ENCODE measurements around the gene NET1. TPM values are rescaled to one million over a fixed set of nuclear protein-coding genes. Genes with fewer than 3 reads are reported as not detected.

Gene NET1
- total RNA-seq, 1 donor from 2014 or later = 113 TPM

GRCh38 chr10:5490032-5490431 lies 77.7 kb downstream of the NET1 start:
- no peak for DNase-seq (ENCODE audit: low read depth)
- H3K36me3 ChIP-seq (ENCODE audit: control insufficient read depth, insufficient read depth, low read length) = no peaks in the 10 kb centered on the region
- H3K4me3 ChIP-seq (ENCODE audit: low read depth, low read length) = no peak overlapping the region
- TF ChIP-seq CTCF (IDR thresholded peaks at IDR 0.05; ENCODE audit: insufficient read depth, low read length, poor library complexity, severe bottlenecking) = no peak
- H3K27me3 ChIP-seq (ENCODE audit: control insufficient read depth, insufficient read depth, low read length) = no peaks in the 10 kb centered on the region

GRCh38 chr10:5490698-5491464 lies 78.5 kb downstream of the NET1 start:
- no peak for DNase-seq (ENCODE audit: low read depth)
- H3K36me3 ChIP-seq (ENCODE audit: control insufficient read depth, insufficient read depth, low read length) = no peaks in the 10 kb centered on the region
- no peak for TF ChIP-seq CTCF (IDR thresholded peaks at IDR 0.05; ENCODE audit: insufficient read depth, low read length, poor library complexity, severe bottlenecking)
- H3K27me3 ChIP-seq (ENCODE audit: control insufficient read depth, insufficient read depth, low read length) = no peaks in the 10 kb centered on the region
- no peak overlapping the region for H3K4me3 ChIP-seq (ENCODE audit: low read depth, low read length)

- no peaks in the 10 kb centered on the region for H3K36me3 ChIP-seq (ENCODE audit: control insufficient read depth, insufficient read depth, low read length)
- no peaks in the 10 kb centered on the region for H3K27me3 ChIP-seq (ENCODE audit: control insufficient read depth, insufficient read depth, low read length)
- H3K4me3 ChIP-seq (ENCODE audit: low read depth, low read length) = no peak overlapping the region
- no peak for TF ChIP-seq CTCF (IDR thresholded peaks at IDR 0.05; ENCODE audit: insufficient read depth, low read length, poor library complexity, severe bottlenecking)
- no peak for DNase-seq (ENCODE audit: low read depth)
These were observed 79.1 kb downstream of the NET1 start for GRCh38 chr10:5491477-5491876.

GRCh38 chr10:5492322-5492855 lies 80.0 kb downstream of the NET1 start:
- Histone ChIP-seq H3K36me3 (ENCODE audit: control insufficient read depth, insufficient read depth, low read length) (no peaks in the 10 kb centered on the region), H3K27me3 (ENCODE audit: control insufficient read depth, insufficient read depth, low read length) (no peaks in the 10 kb centered on the region), H3K4me3 (ENCODE audit: low read depth, low read length) (no peak overlapping the region)
- no peak for TF ChIP-seq CTCF (IDR thresholded peaks at IDR 0.05; ENCODE audit: insufficient read depth, low read length, poor library complexity, severe bottlenecking)
- no peak for DNase-seq (ENCODE audit: low read depth)

GRCh38 chr10:5492929-5493576 lies 80.7 kb downstream of the NET1 start:
- no peak for TF ChIP-seq CTCF (IDR thresholded peaks at IDR 0.05; ENCODE audit: insufficient read depth, low read length, poor library complexity, severe bottlenecking)
- Histone ChIP-seq H3K4me3 (ENCODE audit: low read depth, low read length) (no peak overlapping the region), H3K27me3 (ENCODE audit: control insufficient read depth, insufficient read depth, low read length) (no peaks in the 10 kb centered on the region), H3K36me3 (ENCODE audit: control insufficient read depth, insufficient read depth, low read length) (no peaks in the 10 kb centered on the region)
- DNase-seq (ENCODE audit: low read depth) = no peak

Data from kidney epithelial cell (primary cell).